Measurements from ENCODE around the gene PLOD1.

DNA sequence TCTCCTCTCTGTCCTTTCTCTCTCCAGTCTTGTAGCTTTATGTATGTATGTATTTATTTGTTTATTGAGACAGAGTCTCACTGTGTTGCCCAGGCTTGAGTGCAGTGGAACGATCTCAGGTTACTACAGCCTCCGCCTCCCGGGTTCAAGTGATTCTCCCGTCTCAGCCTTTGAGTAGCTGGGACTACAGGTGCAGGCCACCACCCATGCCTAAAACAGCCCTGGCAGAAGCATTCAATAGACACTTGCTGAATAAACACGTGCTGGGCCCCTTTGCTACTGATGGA is 10.7 kb upstream of the PLOD1 start:
- TF ChIP-seq ZNF114 (tag by site-specific recombination; IDR thresholded peaks at IDR 0.05) (no peak), MYNN (tag by site-specific recombination; IDR thresholded peaks at IDR 0.05; ENCODE audit: borderline replicate concordance) (no peak), HOXA7 (CRISPR knock-in tag; IDR thresholded peaks at IDR 0.05; ENCODE audit: borderline replicate concordance) (no peak), SETDB1 (IDR thresholded peaks at IDR 0.05; ENCODE audit: insufficient read length, low read length) (no peak), ZNF184 (tag by site-specific recombination; IDR thresholded peaks at IDR 0.05) (no peak), BCL11A (tag by site-specific recombination; IDR thresholded peaks at IDR 0.05; ENCODE audit: low read depth) (no peak), ZNF23 (tag by site-specific recombination; IDR thresholded peaks at IDR 0.05; ENCODE audit: borderline replicate concordance) (no peak), ZNF785 (tag by site-specific recombination; IDR thresholded peaks at IDR 0.05) (no peak), ZNF544 (tag by site-specific recombination; IDR thresholded peaks at IDR 0.05) (no peak), ZNF639 (tag by site-specific recombination; IDR thresholded peaks at IDR 0.05) (no peak), ZBTB7A (tag by site-specific recombination; IDR thresholded peaks at IDR 0.05; ENCODE audit: low read depth) (no peak)
- TF ChIP-seq, protein P1, sequence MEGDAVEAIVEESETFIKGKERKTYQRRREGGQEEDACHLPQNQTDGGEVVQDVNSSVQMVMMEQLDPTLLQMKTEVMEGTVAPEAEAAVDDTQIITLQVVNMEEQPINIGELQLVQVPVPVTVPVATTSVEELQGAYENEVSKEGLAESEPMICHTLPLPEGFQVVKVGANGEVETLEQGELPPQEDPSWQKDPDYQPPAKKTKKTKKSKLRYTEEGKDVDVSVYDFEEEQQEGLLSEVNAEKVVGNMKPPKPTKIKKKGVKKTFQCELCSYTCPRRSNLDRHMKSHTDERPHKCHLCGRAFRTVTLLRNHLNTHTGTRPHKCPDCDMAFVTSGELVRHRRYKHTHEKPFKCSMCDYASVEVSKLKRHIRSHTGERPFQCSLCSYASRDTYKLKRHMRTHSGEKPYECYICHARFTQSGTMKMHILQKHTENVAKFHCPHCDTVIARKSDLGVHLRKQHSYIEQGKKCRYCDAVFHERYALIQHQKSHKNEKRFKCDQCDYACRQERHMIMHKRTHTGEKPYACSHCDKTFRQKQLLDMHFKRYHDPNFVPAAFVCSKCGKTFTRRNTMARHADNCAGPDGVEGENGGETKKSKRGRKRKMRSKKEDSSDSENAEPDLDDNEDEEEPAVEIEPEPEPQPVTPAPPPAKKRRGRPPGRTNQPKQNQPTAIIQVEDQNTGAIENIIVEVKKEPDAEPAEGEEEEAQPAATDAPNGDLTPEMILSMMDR (tag by site-specific recombination; IDR thresholded peaks at IDR 0.05) = no peak
- TF ChIP-seq, protein P2, sequence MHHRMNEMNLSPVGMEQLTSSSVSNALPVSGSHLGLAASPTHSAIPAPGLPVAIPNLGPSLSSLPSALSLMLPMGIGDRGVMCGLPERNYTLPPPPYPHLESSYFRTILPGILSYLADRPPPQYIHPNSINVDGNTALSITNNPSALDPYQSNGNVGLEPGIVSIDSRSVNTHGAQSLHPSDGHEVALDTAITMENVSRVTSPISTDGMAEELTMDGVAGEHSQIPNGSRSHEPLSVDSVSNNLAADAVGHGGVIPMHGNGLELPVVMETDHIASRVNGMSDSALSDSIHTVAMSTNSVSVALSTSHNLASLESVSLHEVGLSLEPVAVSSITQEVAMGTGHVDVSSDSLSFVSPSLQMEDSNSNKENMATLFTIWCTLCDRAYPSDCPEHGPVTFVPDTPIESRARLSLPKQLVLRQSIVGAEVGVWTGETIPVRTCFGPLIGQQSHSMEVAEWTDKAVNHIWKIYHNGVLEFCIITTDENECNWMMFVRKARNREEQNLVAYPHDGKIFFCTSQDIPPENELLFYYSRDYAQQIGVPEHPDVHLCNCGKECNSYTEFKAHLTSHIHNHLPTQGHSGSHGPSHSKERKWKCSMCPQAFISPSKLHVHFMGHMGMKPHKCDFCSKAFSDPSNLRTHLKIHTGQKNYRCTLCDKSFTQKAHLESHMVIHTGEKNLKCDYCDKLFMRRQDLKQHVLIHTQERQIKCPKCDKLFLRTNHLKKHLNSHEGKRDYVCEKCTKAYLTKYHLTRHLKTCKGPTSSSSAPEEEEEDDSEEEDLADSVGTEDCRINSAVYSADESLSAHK (tag by site-specific recombination; IDR thresholded peaks at IDR 0.05) = no peak
